CD4-positive, alpha-beta T cell treated with Interleukin-17A for 1 hour (primary cell): ENCODE measurements around the gene COL6A1.
A peak's percentile ranks its signal among the peaks of the same experiment; 100 is the strongest.

Source experiments
- DNase-seq: peaks from one replicate; pipeline ENCODE4 v3.0.0-alpha.2; 2020

The COL6A1 gene, protein sequence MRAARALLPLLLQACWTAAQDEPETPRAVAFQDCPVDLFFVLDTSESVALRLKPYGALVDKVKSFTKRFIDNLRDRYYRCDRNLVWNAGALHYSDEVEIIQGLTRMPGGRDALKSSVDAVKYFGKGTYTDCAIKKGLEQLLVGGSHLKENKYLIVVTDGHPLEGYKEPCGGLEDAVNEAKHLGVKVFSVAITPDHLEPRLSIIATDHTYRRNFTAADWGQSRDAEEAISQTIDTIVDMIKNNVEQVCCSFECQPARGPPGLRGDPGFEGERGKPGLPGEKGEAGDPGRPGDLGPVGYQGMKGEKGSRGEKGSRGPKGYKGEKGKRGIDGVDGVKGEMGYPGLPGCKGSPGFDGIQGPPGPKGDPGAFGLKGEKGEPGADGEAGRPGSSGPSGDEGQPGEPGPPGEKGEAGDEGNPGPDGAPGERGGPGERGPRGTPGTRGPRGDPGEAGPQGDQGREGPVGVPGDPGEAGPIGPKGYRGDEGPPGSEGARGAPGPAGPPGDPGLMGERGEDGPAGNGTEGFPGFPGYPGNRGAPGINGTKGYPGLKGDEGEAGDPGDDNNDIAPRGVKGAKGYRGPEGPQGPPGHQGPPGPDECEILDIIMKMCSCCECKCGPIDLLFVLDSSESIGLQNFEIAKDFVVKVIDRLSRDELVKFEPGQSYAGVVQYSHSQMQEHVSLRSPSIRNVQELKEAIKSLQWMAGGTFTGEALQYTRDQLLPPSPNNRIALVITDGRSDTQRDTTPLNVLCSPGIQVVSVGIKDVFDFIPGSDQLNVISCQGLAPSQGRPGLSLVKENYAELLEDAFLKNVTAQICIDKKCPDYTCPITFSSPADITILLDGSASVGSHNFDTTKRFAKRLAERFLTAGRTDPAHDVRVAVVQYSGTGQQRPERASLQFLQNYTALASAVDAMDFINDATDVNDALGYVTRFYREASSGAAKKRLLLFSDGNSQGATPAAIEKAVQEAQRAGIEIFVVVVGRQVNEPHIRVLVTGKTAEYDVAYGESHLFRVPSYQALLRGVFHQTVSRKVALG

GRCh38 chr21:45981151-45982091, at the start of gene COL6A1:
TSS of gene COL6A1 (plus strand) at chr21:45981770. CDS start at chr21:45981851, 81 bp downstream.
- DNase-seq = peak; percentile 63

DNA sequence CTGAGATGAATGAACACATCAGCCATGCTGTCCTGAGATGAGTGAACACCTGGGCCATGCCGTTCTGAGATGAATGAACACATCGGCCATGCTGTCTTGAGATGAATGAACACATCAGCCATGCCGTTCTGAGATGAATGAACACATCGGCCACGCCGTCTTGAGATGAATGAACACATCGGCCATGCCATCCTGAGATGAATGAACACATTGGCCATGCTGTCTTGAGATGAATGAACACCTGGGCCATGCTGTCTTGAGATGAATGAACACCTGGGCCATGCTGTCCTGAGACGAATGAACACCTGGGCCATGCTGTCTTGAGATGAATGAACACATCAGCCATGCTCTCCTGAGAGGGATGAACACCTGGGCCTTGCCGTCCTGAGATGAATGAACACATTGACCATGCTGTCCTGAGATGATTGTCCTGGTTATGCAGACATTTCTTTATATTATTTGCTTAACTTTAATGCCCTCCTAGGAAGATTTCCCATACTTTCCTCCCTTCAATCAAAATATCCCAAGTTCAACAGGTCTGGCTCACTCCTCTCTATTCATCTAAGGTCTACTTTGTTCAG, 48.6 kb upstream of the COL6A1 start:
- DNase-seq = no peak

DNA sequence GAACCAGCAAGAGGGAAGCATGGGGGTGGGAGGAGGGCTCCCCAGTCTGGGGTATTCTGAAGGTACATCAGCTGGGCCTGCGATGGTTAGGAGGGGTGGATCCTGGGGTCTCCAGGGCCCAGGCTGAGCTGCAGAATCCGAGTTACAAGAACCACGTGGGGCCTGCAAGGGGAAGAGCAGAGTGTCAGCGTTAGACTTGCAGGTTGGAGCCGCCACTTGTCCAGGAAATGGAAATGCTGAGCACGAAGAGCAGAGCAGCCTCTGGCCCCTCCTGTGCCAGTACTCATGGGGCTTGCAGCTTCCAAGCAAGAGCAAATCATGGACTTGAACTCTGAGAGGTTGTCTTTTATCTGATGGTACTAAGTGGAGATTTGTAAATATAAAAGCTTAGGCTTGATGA, 47.5 kb upstream of the COL6A1 start:
- no peak for DNase-seq

DNA sequence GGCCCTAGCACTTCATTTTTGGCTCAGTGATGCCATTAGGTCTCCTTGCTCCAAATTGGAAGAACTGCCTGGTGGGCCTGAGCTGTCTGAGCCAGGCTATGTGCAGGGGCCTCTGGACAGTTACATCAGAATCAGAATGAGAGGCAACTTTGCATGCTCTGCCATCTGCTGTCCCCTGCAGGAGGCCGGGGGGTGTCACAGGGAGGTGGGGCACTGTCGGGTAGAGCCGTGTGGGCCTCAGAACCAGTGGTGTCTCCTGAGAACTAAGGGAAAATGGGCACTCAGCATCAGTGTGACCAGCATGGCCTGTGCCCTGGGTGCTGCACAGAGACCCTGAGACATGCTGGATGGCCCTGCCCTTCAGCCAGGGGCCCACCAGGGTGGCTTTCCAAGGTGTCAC, 47.0 kb upstream of the COL6A1 start:
- DNase-seq = no peak

DNA sequence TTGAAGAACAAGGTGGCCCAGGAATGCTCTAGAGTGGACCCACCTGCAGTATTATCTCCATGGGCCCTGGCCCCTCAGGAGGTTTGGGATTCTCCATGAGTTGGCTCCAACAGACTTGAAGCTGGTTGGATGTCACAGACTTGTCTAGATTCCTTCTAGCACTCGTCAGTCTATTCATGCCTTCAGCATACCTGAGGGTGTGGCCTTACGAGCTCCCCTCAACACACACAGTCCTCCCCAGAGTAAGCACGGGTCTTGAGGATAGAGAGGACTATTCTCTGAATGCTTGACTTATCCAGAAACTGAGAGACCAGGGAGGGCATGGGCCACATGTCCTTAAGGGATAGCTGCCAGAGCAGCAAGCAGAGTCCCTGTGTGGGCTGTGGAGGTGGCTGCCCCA, 45.9 kb upstream of the COL6A1 start:
- no peak for DNase-seq

DNA sequence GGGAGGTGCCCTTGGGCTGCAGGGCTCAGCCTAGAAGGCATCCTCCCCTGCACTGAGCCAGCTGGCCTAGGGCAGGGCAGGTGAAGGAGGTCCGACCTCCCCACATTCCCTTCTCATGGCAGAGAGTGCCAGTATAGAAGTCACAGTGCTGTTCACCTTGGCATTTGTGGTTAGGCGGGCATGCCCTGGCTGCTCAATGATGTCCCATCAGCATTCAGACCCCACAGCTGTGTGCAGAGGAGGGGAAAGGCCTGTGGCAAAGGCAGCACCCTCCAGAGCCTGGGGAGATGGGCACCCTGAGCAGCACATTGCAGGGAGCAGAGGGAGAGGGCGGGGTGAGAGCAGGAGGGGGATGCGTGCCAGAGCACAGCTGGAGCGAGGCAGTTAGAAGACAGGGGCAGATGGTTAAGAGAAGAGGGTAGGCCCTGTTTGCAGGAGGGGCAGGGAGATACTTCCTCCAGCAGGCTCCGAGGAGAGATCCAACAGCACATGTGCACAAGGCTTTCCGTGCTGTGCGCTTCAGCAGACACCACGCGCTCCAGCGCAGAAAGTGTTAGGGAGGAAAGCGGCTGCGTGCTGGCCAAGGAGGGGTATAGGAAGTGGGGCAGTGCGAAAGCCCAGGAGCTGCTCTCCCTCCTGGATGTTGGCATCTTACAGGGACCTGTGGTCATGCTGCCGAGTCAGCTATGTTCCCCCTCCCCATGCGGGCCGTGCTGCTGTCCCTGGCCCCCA, 43.7 kb upstream of the COL6A1 start:
- no peak for DNase-seq

DNA sequence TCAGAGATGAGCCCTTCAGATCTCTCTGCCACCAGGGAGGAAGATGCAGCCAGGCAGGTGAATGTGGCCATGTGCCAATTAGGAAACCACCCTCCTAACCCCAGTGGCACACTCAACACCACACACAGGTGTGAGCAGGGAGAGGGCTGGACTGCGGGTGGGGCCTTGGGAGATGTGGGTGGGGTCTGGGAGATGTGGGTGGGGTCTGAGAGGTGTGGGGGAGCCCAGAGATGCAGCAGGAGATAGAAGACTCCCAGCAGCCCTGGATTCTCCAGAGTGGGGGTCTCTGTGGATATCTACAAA, 43.2 kb upstream of the COL6A1 start:
- DNase-seq = no peak

DNA sequence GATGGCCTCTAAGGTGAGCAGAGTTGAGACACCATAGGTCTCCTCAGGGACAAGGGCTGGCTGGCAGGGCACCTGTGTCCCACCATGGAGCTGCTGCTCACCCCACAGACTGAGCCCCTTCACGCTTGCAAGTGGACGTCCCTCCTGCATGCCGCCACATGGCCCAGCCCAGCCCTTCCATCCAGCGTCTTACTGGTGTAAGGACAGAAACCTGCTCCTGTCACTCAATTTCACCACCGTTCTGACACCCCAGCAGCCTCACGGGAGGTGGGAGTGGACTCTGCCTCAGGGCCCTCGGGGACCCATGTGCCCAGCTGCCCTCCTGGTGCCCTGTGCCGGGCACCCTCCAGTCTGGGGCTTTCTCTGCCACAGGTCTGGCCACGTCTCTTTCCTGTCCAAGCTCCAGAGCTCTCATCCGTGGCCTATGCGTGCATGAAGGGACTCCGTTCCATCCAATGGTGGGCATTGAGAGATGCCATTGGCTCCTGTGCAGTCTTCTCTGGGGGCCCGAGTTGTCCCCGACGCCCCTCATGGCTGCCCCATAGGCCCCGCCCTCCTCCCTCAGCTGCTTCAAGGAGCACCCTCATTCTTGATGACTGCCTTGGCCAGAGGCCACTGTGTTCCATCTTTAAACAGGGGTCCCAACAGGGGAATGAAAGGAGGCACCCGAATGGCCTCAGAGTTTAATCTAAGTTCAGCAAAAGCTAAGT, 42.6 kb upstream of the COL6A1 start:
- no peak for DNase-seq

GRCh38 chr21:45939521-45940045, 42.0 kb upstream of the COL6A1 start:
- no peak for DNase-seq

DNA sequence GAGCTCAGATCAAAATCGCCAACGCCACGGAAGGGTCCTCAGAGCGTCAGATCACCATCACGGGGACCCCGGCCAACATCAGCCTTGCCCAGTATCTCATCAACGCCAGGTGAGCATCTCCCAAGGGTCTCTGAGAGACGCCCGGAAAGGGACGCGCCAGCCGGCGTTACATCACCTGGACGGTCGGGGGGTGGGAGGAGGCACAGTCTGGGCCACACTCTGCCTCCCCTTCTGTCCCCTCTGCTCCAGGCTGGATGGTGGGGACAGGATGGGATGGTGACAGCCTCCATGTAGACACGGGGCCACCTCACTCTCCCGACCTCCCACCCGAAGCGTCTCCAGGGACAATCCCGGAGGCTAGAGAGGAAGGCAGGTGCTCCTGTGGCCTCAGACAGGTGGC, 41.5 kb upstream of the COL6A1 start:
- no peak for DNase-seq

GRCh38 chr21:45940621-45941337, 40.8 kb upstream of the COL6A1 start:
- DNase-seq = no peak

GRCh38 chr21:45941338-45941710, 40.2 kb upstream of the COL6A1 start:
- no peak for DNase-seq

DNA sequence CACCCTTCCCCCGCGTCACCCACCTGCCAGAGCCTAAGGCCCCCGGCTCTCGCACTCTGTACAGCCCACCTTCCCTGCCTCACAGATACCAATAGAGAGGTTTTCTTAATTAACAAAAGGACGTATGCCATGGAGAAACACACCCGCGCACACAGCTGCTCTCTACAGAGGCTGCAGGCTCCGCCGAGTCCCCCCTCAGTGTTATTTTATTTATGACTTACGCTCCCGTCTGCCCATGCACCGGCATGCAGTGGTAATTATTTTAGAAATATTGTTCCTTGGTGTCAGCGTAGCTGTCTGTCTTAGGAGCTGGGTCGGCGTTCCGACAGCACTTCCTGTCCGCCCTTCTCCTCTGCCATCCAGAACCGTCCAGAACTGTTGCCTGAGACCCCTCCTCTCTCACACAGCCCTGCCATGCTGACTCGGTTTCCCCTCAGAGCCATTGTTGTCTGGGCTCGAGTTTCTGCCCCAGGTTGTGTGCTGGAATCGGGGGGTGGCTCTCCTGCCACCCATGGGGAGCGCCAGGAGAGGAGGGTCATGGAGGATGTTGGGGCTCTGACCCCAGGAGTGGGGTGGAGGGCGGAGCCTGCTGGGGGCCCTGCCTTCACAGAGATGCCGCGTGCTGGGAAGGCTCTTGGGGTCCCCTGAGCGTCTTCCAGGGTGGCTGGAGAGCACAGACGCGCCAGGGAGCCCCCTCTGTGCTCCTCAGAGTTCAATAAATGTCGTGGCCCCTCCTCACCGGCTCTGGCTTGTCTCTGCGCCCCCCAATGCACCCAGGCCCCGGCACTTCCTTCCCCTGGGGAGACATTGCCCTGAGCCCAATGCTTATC, 39.6 kb upstream of the COL6A1 start:
- no peak for DNase-seq

DNA sequence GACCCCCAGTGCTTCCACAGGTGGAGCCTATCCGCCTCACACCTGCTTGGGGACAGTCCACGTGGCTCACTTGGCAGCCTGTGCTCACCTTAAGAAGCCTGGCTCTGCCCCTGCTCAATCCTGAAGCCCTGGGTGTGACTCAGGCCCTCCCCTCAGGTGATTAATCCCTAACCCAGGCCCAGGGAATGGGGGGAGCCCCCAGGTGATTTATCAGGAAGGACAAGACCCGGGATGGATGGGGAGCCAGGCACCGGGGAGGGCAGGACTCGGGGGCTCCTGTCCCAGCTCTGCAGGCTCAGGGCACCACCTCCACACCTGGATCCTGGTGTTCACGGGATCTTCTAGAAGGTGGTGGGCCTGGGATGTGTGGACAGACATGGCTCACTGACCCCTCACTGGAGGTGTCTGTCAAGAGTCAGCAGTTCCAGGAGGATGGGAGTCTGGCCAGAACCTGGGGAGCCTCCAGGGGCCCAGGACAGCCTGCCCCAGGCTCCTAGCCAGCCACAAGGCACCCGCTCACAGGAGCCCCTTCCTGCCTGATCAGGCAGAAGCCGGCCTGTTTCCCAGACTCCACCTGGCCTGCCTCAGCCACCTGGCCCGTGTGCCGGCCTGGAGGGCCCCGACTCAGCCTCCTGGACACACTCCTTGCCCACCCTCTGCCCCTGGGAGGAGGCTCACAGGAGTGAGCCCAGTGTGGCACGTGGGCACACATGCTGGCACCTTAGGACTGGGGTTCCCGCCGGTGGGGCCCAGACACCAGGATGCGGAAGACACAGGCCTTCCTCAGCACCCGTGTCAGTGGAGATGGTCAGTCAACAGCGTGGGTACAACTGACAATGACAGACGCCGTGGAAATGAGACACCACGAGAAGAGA, 38.6 kb upstream of the COL6A1 start:
- no peak for DNase-seq

GRCh38 chr21:45943630-45944540, 37.7 kb upstream of the COL6A1 start:
- no peak for DNase-seq

- no peak for DNase-seq
These were observed 37.0 kb upstream of the COL6A1 start for GRCh38 chr21:45944601-45945000.
